Bronchial epithelial cell (primary cell): ENCODE results near the gene KLC4. TPM values are rescaled to one million over a fixed set of nuclear protein-coding genes. Genes with fewer than 3 reads are reported as not detected.

ENCODE experiments used
- DNase-seq: peaks from one replicate; pipeline ENCODE4 v3.0.0-alpha.2; 2010; ENCODE audit warnings: low read depth
- FAIRE-seq: peaks from 2 replicates; lab custom pipeline; 2011; peaks lifted over from hg19 to GRCh38; lab: Jason Lieb, UNC
- H3K27me3 ChIP-seq: 2 replicates; pipeline ENCODE4 v1.5.1; 2011; ENCODE audit warnings: low read length; ENCODE audit not compliant: control insufficient read depth, insufficient read depth
- H3K36me3 ChIP-seq: 2 replicates; pipeline ENCODE4 v1.5.1; 2011; ENCODE audit warnings: low read length; ENCODE audit not compliant: control insufficient read depth, insufficient read depth
- H3K4me3 ChIP-seq: 2 replicates; pipeline ENCODE4 v1.5.1; 2011; ENCODE audit warnings: mild to moderate bottlenecking, low read depth, low read length, control low read depth
- CTCF ChIP-seq: IDR thresholded peaks from 2 replicates; pipeline ENCODE4 v1.5.1; 2011; ENCODE audit warnings: mild to moderate bottlenecking, moderate library complexity, low read length, control low read depth, inconsistent platforms; ENCODE audit not compliant: insufficient read depth, severe bottlenecking
- total RNA-seq: library from RNA; depleted of rRNA; stranded (reverse); fragments of >200 nt; gene quantifications from 2 replicates; pipeline ENCODE4 v1.2.1, GENCODE V29; 2014

Gene KLC4
- total RNA-seq, 1 donor from 2014 or later = 14.5 TPM

- no peak overlapping the region for H3K4me3 ChIP-seq
- DNase-seq (peak; percentile 18), FAIRE-seq (no peak)
- TF ChIP-seq CTCF = no peak
- H3K27me3 ChIP-seq = no peaks in the 10 kb centered on the region
- H3K36me3 ChIP-seq = no peaks in the 10 kb centered on the region
Measured at GRCh38 chr6:43089874-43090558, 30.6 kb downstream of the KLC4 start.

GRCh38 chr6:43090559-43090956 is 31.1 kb downstream of the KLC4 start:
- H3K36me3 ChIP-seq = no peaks in the 10 kb centered on the region
- H3K27me3 ChIP-seq = no peaks in the 10 kb centered on the region
- TF ChIP-seq CTCF = no peak
- FAIRE-seq (no peak), DNase-seq (peak; percentile 7)
- H3K4me3 ChIP-seq = no peak overlapping the region

GRCh38 chr6:43091020-43091419 is 31.6 kb downstream of the KLC4 start:
- DNase-seq = no peak
- no peaks in the 10 kb centered on the region for H3K36me3 ChIP-seq
- no peak for FAIRE-seq
- H3K4me3 ChIP-seq = no peak overlapping the region
- TF ChIP-seq CTCF = no peak
- H3K27me3 ChIP-seq = no peaks in the 10 kb centered on the region

DNA sequence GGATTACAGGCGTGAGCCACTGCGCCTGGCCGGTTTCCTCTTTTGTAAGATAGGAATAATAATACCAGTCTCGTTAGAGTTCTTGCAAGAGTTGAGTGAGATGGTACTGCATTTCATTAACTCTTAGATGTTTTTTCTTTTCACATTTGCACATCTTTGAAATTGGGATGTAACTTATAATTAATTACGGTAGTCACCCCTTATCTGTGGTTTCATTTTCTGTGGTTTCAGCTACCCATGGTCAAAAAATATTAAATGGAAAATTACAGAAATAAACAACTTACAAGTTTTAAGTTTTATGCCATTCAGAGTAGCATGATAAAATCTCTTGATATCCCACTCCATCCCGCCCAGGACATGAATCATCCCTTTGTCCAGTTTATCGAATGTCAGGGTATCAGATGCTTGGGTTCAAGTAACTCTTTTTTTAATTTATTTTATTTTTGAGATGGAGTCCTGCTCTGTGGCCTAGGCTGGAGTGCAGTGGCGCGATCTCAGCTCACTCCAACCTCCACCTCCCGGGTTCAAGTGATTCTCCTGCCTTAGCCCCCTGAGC is 32.1 kb downstream of the KLC4 start:
- no peak for TF ChIP-seq CTCF
- H3K4me3 ChIP-seq = no peak overlapping the region
- H3K36me3 ChIP-seq = no peaks in the 10 kb centered on the region
- no peaks in the 10 kb centered on the region for H3K27me3 ChIP-seq
- FAIRE-seq (no peak), DNase-seq (no peak)

DNA sequence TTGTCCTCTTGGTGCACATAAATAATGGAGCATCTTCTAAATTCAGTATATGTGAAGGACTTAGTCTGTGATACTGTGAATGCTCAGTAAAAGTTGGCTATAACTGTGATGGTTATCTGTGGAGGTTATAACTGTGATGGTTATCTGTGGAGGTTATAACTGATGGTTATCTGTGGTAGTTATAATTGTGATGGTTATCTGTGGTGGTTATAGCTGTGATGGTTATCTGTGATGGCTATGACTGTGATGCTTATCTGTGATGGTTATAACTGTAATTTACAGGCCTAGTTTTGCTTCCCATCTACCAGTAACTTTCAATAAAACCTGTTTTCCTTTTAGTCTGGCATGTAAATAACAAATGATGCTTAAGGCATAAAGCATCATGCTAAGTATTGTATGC is 33.2 kb downstream of the KLC4 start:
- Histone ChIP-seq H3K27me3 (no peaks in the 10 kb centered on the region), H3K36me3 (no peaks in the 10 kb centered on the region), H3K4me3 (no peak overlapping the region)
- FAIRE-seq (no peak), DNase-seq (no peak)
- TF ChIP-seq CTCF = no peak
